GM23338 (cell line): ENCODE measurements around the gene COL6A1. TPM values are rescaled to one million over a fixed set of nuclear protein-coding genes. Genes with fewer than 3 reads are reported as not detected.

Experiments used
- ATAC-seq: fragments of 200-7000 bp; cut with Tn5 transposase; 3 replicates; pipeline ENCODE4 v1.9.1; 2020
- DNase-seq: peaks from one replicate; pipeline ENCODE4 v3.0.0-alpha.2; 2015; ENCODE audit warnings: low spot score
- H2AFZ ChIP-seq: fragments of 200-600 bp; sonication (generic); 2 replicates; pipeline ENCODE4 v1.8.0; 2016; ENCODE audit warnings: antibody characterized with exemption, mild to moderate bottlenecking, moderate library complexity
- H3F3A ChIP-seq: fragments of 200-600 bp; sonication (generic); replicated peaks from 2 replicates; pipeline ENCODE4 v1.8.0; 2017; ENCODE audit warnings: antibody characterized with exemption, mixed run types, low read depth
- H3K27ac ChIP-seq: fragments of 200-600 bp; sonication (generic); 2 replicates; pipeline ENCODE4 v1.6.1; 2016; ENCODE audit warnings: low read depth
- H3K27me3 ChIP-seq: fragments of 200-600 bp; sonication (generic); 2 replicates; pipeline ENCODE4 v1.8.0; 2016; ENCODE audit warnings: mild to moderate bottlenecking, mixed run types, moderate library complexity; ENCODE audit not compliant: insufficient read depth
- H3K36me3 ChIP-seq: fragments of 200-600 bp; sonication (generic); 2 replicates; pipeline ENCODE4 v1.8.0; 2016; ENCODE audit warnings: mild to moderate bottlenecking; ENCODE audit not compliant: insufficient read depth
- H3K4me1 ChIP-seq: fragments of 200-600 bp; sonication (generic); 2 replicates; pipeline ENCODE4 v1.8.0; 2016; ENCODE audit warnings: mild to moderate bottlenecking, moderate library complexity; ENCODE audit not compliant: insufficient read depth
- H3K4me2 ChIP-seq: fragments of 200-600 bp; sonication (generic); 2 replicates; pipeline ENCODE4 v1.7.1; 2017; ENCODE audit warnings: mixed run types
- H3K4me3 ChIP-seq: fragments of 200-600 bp; sonication (generic); 2 replicates; pipeline ENCODE4 v1.6.1; 2016; ENCODE audit warnings: mixed run types
- H3K79me2 ChIP-seq: fragments of 200-600 bp; sonication (generic); replicated peaks from 2 replicates; pipeline ENCODE4 v1.8.0; 2017; ENCODE audit warnings: mild to moderate bottlenecking; ENCODE audit not compliant: insufficient read depth
- H3K9me2 ChIP-seq: fragments of 200-600 bp; sonication (generic); 2 replicates; pipeline ENCODE4 v1.8.0; 2017; ENCODE audit not compliant: insufficient read depth
- H4K20me1 ChIP-seq: fragments of 200-600 bp; sonication (generic); replicated peaks from 2 replicates; pipeline ENCODE4 v1.8.0; 2017; ENCODE audit warnings: mild to moderate bottlenecking; ENCODE audit not compliant: insufficient read depth
- H3K27ac Mint-ChIP-seq: 2 replicates; pipeline ENCODE4 v1.8.0; 2020; ENCODE audit warnings: inconsistent platforms, mild to moderate bottlenecking, moderate library complexity, mixed read lengths
- H3K27me3 Mint-ChIP-seq: 3 replicates; pipeline ENCODE4 v1.8.0; 2022; ENCODE audit warnings: low read depth, mild to moderate bottlenecking, moderate library complexity, mixed read lengths, inconsistent platforms; ENCODE audit not compliant: insufficient read depth, poor library complexity
- H3K36me3 Mint-ChIP-seq: 3 replicates; pipeline ENCODE4 v1.8.0; 2021; ENCODE audit warnings: low read depth, mild to moderate bottlenecking, inconsistent platforms, moderate library complexity, mixed read lengths
- H3K4me1 Mint-ChIP-seq: 3 replicates; pipeline ENCODE4 v1.8.0; 2020; ENCODE audit warnings: mild to moderate bottlenecking, inconsistent platforms, mixed read lengths
- H3K4me3 Mint-ChIP-seq: 3 replicates; pipeline ENCODE4 v1.8.0; 2021; ENCODE audit warnings: moderate library complexity, mild to moderate bottlenecking, inconsistent platforms, mixed read lengths
- H3K9me3 Mint-ChIP-seq: 3 replicates; pipeline ENCODE4 v1.8.0; 2020; ENCODE audit warnings: moderate library complexity, mild to moderate bottlenecking, inconsistent platforms, mixed read lengths
- CREB1 ChIP-seq: fragments of 250-450 bp; sonication (Bioruptor Pico); IDR thresholded peaks from 2 replicates; pipeline ENCODE4 v1.5.0; 2020; ENCODE audit warnings: low read depth, mild to moderate bottlenecking, moderate library complexity
- STAT1 ChIP-seq: IDR thresholded peaks from one replicate; pipeline ENCODE4 v1.6.1; 2016; ENCODE audit warnings: antibody characterized with exemption; ENCODE audit not compliant: unreplicated experiment
- ZNF114 ChIP-seq: fragments of 250-450 bp; sonication (Bioruptor Pico); IDR thresholded peaks from 2 replicates; pipeline ENCODE4 v1.5.0; 2020; ENCODE audit warnings: mild to moderate bottlenecking, moderate library complexity
- ZNF462 ChIP-seq: fragments of 250-450 bp; sonication (Bioruptor Pico); IDR thresholded peaks from 2 replicates; pipeline ENCODE4 v1.5.0; 2020; ENCODE audit warnings: mild to moderate bottlenecking, moderate library complexity
- polyA plus RNA-seq: library from polyadenylated mRNA; unstranded; fragments of >200 nt; fragmentation: Nextera tagmentation; extraction: Ambion mirVana; gene quantifications from 2 replicates; pipeline ENCODE4 v1.2.1, GENCODE V29; 2016
- total RNA-seq: library from RNA; depleted of rRNA; stranded (reverse); fragments of >200 nt; shearing (Covaris generic); gene quantifications from 2 replicates; pipeline ENCODE4 v1.2.3, GENCODE V29; 2014

COL6A1 gene
- total and polyA plus RNA-seq, 2 experiments from 2014 or later: 76.0 to 180 TPM

DNA sequence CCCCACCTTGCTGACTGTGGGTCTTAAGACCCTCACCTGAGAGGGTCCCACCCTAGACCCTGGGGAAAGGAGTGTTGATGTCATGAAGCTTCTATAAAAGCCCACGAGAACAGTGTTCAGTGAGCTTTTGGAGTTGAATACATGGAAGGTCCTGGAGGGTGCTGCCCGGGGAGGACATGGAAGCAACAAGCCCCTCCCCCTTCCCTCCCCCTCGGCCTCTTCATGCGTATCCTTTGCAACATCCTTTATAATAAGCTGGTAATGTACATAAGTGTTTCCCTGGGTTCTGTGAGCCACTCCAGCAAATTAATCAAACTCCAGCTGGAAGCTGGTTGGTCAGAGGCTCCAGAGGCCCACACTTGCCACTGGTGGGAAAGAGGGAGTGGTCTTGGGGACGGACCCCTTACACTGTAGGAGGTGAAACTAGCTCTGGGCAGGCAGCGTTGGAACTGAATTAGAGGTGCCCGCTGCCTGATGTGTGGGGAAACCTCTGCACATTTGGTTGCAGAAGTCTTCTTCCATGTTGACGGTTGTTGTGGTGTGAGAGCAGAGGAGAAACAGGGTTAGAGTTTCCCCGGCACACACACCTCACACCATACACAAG, 14.7 kb upstream of the COL6A1 start:
- H3K9me3 Mint-ChIP-seq: peaks cover 47% of the 10 kb centered on the region
- H3K27ac Mint-ChIP-seq: no peak overlapping the region
- H3F3A ChIP-seq: no peaks in the 10 kb centered on the region
- no peak overlapping the region for H3K27ac ChIP-seq
- DNase-seq: no peak
- no peaks in the 10 kb centered on the region for H3K4me1 ChIP-seq
- no peak overlapping the region for H3K4me3 ChIP-seq
- H3K4me2 ChIP-seq: no peak overlapping the region
- peaks cover 3% of the 10 kb centered on the region; the same call in 2 of the 3 replicates for H3K4me1 Mint-ChIP-seq
- TF ChIP-seq CREB1 (no peak), ZNF114 (CRISPR knock-in tag) (no peak)
- H3K27me3 ChIP-seq: peaks cover under 1% of the 10 kb centered on the region; the same call in 1 of the 2 replicates
- H4K20me1 ChIP-seq: no peaks in the 10 kb centered on the region
- peaks cover 4% of the 10 kb centered on the region; the same call in 1 of the 2 replicates for H3K36me3 ChIP-seq
- H3K36me3 Mint-ChIP-seq: peaks cover 32% of the 10 kb centered on the region
- peaks cover 17% of the 10 kb centered on the region for H3K27me3 Mint-ChIP-seq
- H3K4me3 Mint-ChIP-seq: no peak overlapping the region
- no peaks in the 10 kb centered on the region for H3K79me2 ChIP-seq
- ATAC-seq: no peak
- H3K9me2 ChIP-seq: no peaks in the 10 kb centered on the region
- no peak overlapping the region for H2AFZ ChIP-seq

DNA sequence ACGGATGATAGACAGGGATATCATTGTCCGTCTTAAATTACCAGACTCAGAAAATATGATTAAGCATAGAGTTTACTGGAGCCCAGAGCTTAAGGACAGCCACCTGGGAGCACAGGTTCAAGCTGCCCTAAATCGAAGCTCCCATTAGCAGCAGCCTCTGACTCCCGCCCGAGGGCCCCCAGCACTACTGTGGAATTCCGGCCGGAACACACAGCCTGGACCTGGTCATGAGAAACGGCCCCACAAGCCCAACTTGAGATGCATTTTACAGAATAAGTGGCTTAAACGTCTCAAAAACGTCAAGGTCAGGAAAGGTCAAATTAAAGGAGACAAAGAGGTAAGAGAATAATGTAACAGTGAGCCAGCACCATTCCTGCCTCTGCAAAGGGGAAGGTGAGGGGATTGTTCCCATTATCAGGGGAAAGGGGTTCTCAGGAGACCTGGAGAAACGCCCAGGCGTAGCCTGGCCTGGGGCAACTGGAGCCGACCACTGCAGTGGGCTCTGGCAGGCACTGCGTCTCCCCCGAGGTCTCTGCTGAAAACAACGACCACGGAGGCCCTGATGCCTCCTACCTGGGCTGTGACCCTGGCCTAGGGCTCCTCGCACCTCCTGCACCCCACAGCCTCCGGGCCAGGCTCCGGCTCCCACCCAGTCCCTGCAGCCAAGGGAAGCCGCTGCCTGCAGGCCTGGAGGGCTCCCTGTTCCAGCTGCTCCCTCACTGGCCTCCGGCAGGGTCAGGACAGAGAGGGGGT, 11.5 kb upstream of the COL6A1 start:
- Histone ChIP-seq H3K9me2 (no peaks in the 10 kb centered on the region), H2AFZ (peak overlapping the region; percentile 64), H3K36me3 (no peaks in the 10 kb centered on the region), H4K20me1 (no peaks in the 10 kb centered on the region), H3K79me2 (0 out of 2 replicates have a peak, but pooled peaks cover 2% of the 10 kb centered on the region), H3K4me1 (peaks cover 10% of the 10 kb centered on the region), H3K4me2 (peak overlapping the region; percentile 55; the same call in 1 of the 2 replicates), H3F3A (no peaks in the 10 kb centered on the region), H3K4me3 (no peak overlapping the region), H3K27me3 (peaks cover 6% of the 10 kb centered on the region), H3K27ac (no peak overlapping the region)
- ATAC-seq: peak; percentile 12
- TF ChIP-seq ZNF462 (CRISPR knock-in tag) (no peak), STAT1 (no peak)
- DNase-seq: no peak
- Mint-ChIP-seq H3K27me3 (peaks cover 15% of the 10 kb centered on the region), H3K27ac (no peak overlapping the region), H3K4me1 (peaks cover 3% of the 10 kb centered on the region; the same call in 2 of the 3 replicates), H3K9me3 (peaks cover 16% of the 10 kb centered on the region), H3K4me3 (no peak overlapping the region; the same call in 2 of the 3 replicates), H3K36me3 (peaks cover 6% of the 10 kb centered on the region)
